C4-2B (cell line): ENCODE data around the gene NUDT17.

Experiments used
- ZFX ChIP-seq: fragments of 450-650 bp; IDR thresholded peaks from 2 replicates; pipeline ENCODE4 v1.6.1; 2017
- TF ChIP-seq, protein P1 (sequence below): fragments of 450-650 bp; conservative IDR thresholded peaks from 2 replicates; pipeline ENCODE4 v1.5.1; 2017; ENCODE audit warnings: mild to moderate bottlenecking

DNA sequence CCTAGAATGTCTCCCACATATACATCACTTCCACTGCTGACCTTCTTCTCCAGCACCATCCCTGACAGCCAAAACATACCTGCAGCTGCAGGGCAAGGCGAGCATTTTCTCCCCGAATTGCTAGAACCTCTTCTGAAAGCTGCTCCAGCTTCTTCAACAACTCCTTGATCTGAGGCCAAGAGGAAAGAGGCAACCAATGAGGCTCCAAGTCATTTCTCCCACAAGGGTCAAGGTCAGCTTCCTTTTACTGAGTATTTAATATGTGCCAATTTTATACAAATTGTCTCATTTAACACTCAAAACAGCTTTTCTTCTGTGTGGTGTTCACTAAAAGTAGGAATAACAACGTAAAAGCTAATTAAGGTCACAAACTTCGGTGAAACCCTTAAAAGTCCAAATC lies 22.8 kb downstream of the NUDT17 start:
- TF ChIP-seq, protein P1, sequence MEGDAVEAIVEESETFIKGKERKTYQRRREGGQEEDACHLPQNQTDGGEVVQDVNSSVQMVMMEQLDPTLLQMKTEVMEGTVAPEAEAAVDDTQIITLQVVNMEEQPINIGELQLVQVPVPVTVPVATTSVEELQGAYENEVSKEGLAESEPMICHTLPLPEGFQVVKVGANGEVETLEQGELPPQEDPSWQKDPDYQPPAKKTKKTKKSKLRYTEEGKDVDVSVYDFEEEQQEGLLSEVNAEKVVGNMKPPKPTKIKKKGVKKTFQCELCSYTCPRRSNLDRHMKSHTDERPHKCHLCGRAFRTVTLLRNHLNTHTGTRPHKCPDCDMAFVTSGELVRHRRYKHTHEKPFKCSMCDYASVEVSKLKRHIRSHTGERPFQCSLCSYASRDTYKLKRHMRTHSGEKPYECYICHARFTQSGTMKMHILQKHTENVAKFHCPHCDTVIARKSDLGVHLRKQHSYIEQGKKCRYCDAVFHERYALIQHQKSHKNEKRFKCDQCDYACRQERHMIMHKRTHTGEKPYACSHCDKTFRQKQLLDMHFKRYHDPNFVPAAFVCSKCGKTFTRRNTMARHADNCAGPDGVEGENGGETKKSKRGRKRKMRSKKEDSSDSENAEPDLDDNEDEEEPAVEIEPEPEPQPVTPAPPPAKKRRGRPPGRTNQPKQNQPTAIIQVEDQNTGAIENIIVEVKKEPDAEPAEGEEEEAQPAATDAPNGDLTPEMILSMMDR = no peak
- no peak for TF ChIP-seq ZFX
